SU-DHL-6 (cell line): ENCODE data around the gene KLHDC8B.

Experiments used
- H2AFZ ChIP-seq: fragments of 200-600 bp; sonication (generic); 2 replicates; pipeline ENCODE4 v1.6.1; 2014; ENCODE audit warnings: low read depth, mild to moderate bottlenecking, moderate library complexity, mixed read lengths, antibody characterized with exemption, low read length; ENCODE audit not compliant: severe bottlenecking
- H3F3A ChIP-seq: fragments of 200-600 bp; shearing (Covaris generic); 2 replicates; pipeline ENCODE4 v1.6.0; 2016; ENCODE audit warnings: antibody characterized with exemption, mild to moderate bottlenecking; ENCODE audit not compliant: insufficient read depth
- H3K27ac ChIP-seq: fragments of 200-600 bp; sonication (generic); 2 replicates; pipeline ENCODE4 v1.5.1; 2016; ENCODE audit warnings: low read depth, mild to moderate bottlenecking, low read length, moderate library complexity, mixed read lengths
- H3K27me3 ChIP-seq: fragments of 200-600 bp; sonication (generic), shearing (Covaris generic); 2 replicates; pipeline ENCODE4 v1.6.0; 2014; ENCODE audit warnings: mild to moderate bottlenecking, low read length
- H3K36me3 ChIP-seq: fragments of 200-600 bp; sonication (generic); 2 replicates; pipeline ENCODE4 v1.6.1; 2014; ENCODE audit warnings: mild to moderate bottlenecking, low read length, mixed read lengths
- H3K4me2 ChIP-seq: fragments of 300-600, 200-600 bp; shearing (Covaris generic), sonication (generic); 2 replicates; pipeline ENCODE4 v1.6.0; 2014; ENCODE audit warnings: low read length, low read depth, mild to moderate bottlenecking; ENCODE audit not compliant: poor library complexity, severe bottlenecking
- H3K4me3 ChIP-seq: fragments of 200-600 bp; sonication (generic); 2 replicates; pipeline ENCODE4 v1.5.1; 2014; ENCODE audit warnings: antibody characterized with exemption, low read length, mild to moderate bottlenecking, mixed read lengths; ENCODE audit not compliant: insufficient read depth, poor library complexity, severe bottlenecking
- H3K79me2 ChIP-seq: fragments of 200-600 bp; sonication (generic); 2 replicates; pipeline ENCODE4 v1.6.1; 2014; ENCODE audit warnings: mild to moderate bottlenecking, low read length, moderate library complexity; ENCODE audit not compliant: insufficient read depth
- H3K9ac ChIP-seq: fragments of 200-600 bp; sonication (generic); 2 replicates; pipeline ENCODE4 v1.7.0; 2014; ENCODE audit warnings: mild to moderate bottlenecking, low read length
- H3K9me2 ChIP-seq: fragments of 200-600 bp; sonication (generic); replicated peaks from 2 replicates; pipeline ENCODE4 v1.6.1; 2014; ENCODE audit warnings: low read length; ENCODE audit not compliant: insufficient read depth
- H3K9me3 ChIP-seq: fragments of 200-600 bp; sonication (generic); 2 replicates; pipeline ENCODE4 v1.6.1; 2014; ENCODE audit warnings: low read length, mixed read lengths; ENCODE audit not compliant: insufficient read depth
- H4K20me1 ChIP-seq: fragments of 200-600 bp; sonication (generic); 2 replicates; pipeline ENCODE4 v1.6.1; 2014; ENCODE audit warnings: low read depth, mild to moderate bottlenecking, antibody characterized with exemption, low read length, moderate library complexity, mixed read lengths
- EZH2phosphoT487 ChIP-seq: fragments of 200-600 bp; sonication (generic), shearing (Covaris generic); conservative IDR thresholded peaks from 2 replicates; pipeline ENCODE4 v1.6.1; 2018; ENCODE audit warnings: mild to moderate bottlenecking, antibody characterized with exemption, low read length, moderate library complexity, mixed read lengths
- TF ChIP-seq, protein P1 (sequence below): fragments of 200-600 bp; sonication (generic); IDR thresholded peaks from one replicate; pipeline ENCODE4 v1.5.1; 2017; ENCODE audit warnings: antibody characterized with exemption, mild to moderate bottlenecking, low read length, moderate library complexity; ENCODE audit not compliant: insufficient read depth, poor library complexity, severe bottlenecking

KLHDC8B gene

DNA sequence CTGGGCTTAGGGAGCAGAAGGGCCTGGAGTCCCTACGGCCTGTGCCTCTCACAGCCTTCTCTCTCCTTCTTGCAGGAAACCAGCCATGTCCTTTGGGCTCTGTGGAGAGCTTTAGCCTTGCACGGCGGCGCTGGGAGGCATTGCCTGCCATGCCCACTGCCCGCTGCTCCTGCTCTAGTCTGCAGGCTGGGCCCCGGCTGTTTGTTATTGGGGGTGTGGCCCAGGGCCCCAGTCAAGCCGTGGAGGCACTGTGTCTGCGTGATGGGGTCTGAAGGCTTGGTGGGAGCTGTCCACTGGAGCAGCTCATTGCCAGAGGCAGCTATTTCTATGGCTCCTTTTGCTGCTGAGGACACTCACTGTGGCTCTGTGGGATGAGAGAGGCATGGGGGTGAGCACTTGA is 4.1 kb downstream of the KLHDC8B start:
- Histone ChIP-seq H3K4me3 (no peak overlapping the region), H2AFZ (no peak overlapping the region), H4K20me1 (no peaks in the 10 kb centered on the region), H3K9ac (no peak overlapping the region), H3K27ac (no peak overlapping the region), H3K27me3 (no peaks in the 10 kb centered on the region), H3K9me3 (no peaks in the 10 kb centered on the region), H3K36me3 (no peaks in the 10 kb centered on the region), H3F3A (no peaks in the 10 kb centered on the region), H3K4me2 (no peak overlapping the region), H3K9me2 (no peaks in the 10 kb centered on the region), H3K79me2 (no peaks in the 10 kb centered on the region)
- TF ChIP-seq EZH2phosphoT487 = no peak
- TF ChIP-seq, protein P1, sequence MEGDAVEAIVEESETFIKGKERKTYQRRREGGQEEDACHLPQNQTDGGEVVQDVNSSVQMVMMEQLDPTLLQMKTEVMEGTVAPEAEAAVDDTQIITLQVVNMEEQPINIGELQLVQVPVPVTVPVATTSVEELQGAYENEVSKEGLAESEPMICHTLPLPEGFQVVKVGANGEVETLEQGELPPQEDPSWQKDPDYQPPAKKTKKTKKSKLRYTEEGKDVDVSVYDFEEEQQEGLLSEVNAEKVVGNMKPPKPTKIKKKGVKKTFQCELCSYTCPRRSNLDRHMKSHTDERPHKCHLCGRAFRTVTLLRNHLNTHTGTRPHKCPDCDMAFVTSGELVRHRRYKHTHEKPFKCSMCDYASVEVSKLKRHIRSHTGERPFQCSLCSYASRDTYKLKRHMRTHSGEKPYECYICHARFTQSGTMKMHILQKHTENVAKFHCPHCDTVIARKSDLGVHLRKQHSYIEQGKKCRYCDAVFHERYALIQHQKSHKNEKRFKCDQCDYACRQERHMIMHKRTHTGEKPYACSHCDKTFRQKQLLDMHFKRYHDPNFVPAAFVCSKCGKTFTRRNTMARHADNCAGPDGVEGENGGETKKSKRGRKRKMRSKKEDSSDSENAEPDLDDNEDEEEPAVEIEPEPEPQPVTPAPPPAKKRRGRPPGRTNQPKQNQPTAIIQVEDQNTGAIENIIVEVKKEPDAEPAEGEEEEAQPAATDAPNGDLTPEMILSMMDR = no peak

DNA sequence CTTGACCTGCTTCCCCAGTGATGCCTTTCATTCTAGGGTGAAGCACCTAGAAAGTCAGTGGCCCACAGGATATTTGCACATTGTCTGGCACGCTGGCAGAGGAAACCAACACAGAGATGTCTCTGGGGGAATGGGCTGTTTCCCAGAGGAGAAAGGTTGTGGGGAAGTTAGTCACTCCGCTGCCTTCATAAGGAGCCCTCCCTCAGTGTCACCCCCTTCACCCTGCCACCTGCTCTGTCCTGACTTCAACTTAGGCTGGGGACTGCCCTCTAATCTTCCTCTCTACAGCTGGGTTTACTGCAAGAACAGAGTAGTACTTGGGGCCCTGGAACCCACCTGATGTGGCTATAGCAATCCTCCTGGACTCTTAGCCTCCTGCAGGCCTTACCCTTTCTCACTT is 5.7 kb downstream of the KLHDC8B start:
- no peaks in the 10 kb centered on the region for H3K36me3 ChIP-seq
- no peaks in the 10 kb centered on the region for H3F3A ChIP-seq
- no peaks in the 10 kb centered on the region for H3K79me2 ChIP-seq
- H3K9me3 ChIP-seq = no peaks in the 10 kb centered on the region
- no peaks in the 10 kb centered on the region for H3K9me2 ChIP-seq
- H4K20me1 ChIP-seq = no peaks in the 10 kb centered on the region
- TF ChIP-seq EZH2phosphoT487 = no peak
- TF ChIP-seq, protein P1 = no peak
- no peaks in the 10 kb centered on the region for H3K27me3 ChIP-seq
- H3K4me3 ChIP-seq = no peak overlapping the region
- H3K27ac ChIP-seq = no peak overlapping the region
- no peak overlapping the region for H3K4me2 ChIP-seq
- no peak overlapping the region for H2AFZ ChIP-seq
- H3K9ac ChIP-seq = no peak overlapping the region

DNA sequence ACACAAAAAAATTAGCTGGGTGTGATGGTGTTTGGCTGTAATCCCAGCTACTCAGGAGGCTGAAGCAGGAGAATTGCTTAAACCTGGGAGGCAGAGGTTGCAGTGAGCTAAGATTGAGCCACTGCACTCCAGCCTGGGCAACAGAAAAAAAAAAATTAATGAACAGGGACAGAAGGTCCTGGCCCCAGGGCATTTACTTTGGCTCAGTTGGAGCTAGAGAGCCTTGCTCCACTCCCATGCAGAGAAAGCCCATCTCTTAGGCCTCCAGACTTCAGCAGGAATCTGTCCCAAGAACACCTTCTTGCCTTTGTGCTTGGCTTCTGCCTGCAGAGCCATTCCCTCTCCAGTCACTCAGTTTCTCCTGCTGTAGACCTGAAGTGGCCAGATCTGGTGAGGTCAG is 8.7 kb downstream of the KLHDC8B start:
- Histone ChIP-seq H3K9ac (no peak overlapping the region), H3K4me2 (no peak overlapping the region), H3F3A (no peaks in the 10 kb centered on the region), H3K36me3 (no peaks in the 10 kb centered on the region), H3K4me3 (no peak overlapping the region), H3K27me3 (no peaks in the 10 kb centered on the region), H3K9me3 (no peaks in the 10 kb centered on the region), H3K27ac (no peak overlapping the region), H4K20me1 (no peaks in the 10 kb centered on the region), H3K9me2 (no peaks in the 10 kb centered on the region), H3K79me2 (no peaks in the 10 kb centered on the region), H2AFZ (no peak overlapping the region)
- TF ChIP-seq, protein P1 = no peak
- no peak for TF ChIP-seq EZH2phosphoT487

DNA sequence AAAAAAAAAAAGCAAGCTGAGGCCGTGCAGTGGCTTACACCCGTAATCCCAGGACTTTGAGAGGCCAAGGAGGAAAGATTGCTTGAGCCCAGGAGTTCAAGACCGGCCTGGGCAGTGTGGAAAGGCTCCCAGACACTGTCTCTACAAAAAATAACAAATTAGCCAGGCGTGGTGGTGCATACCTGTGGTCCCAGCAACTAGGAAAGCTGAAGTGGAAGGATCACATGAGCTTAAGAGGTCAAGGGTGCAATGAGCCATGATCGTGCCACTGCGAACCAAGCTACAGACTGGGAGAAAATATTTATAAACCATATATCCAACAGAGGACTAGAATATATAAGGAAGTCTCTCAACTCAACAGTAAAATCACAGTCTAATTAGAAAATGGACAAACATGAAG is 10.0 kb downstream of the KLHDC8B start:
- TF ChIP-seq, protein P1 = no peak
- no peak for TF ChIP-seq EZH2phosphoT487
- no peaks in the 10 kb centered on the region for H3F3A ChIP-seq
- no peak overlapping the region for H3K27ac ChIP-seq
- no peaks in the 10 kb centered on the region for H3K9me2 ChIP-seq
- H4K20me1 ChIP-seq = no peaks in the 10 kb centered on the region
- no peaks in the 10 kb centered on the region for H3K9me3 ChIP-seq
- no peaks in the 10 kb centered on the region for H3K79me2 ChIP-seq
- H3K27me3 ChIP-seq = no peaks in the 10 kb centered on the region
- H3K4me2 ChIP-seq = no peak overlapping the region
- H3K36me3 ChIP-seq = no peaks in the 10 kb centered on the region
- no peak overlapping the region for H2AFZ ChIP-seq
- no peak overlapping the region for H3K9ac ChIP-seq
- no peak overlapping the region for H3K4me3 ChIP-seq
